ENCODE measurements around the gene ZBED5. TPM values are rescaled to one million over a fixed set of nuclear protein-coding genes. Genes with fewer than 3 reads are reported as not detected.

Gene ZBED5
- polyA plus RNA-seq, 1 donor from 2014 or later: 178 TPM

GRCh38 chr11:10865837-10866270 is 8.0 kb upstream of the ZBED5 start:
- H2AFZ ChIP-seq (ENCODE audit: low read depth, low read length): no peak overlapping the region
- TF ChIP-seq POLR2AphosphoS5 (IDR thresholded peaks at IDR 0.05): no peak
- no peak for TF ChIP-seq TAF1 (IDR thresholded peaks at IDR 0.05; ENCODE audit: low read depth)
- no peak for TF ChIP-seq REST (IDR thresholded peaks at IDR 0.05; ENCODE audit: borderline replicate concordance)
- no peak for TF ChIP-seq CTCF (IDR thresholded peaks at IDR 0.05; ENCODE audit: poor library complexity, severe bottlenecking)
- no peak for TF ChIP-seq EP300 (conservative IDR thresholded peaks at IDR 0.05; ENCODE audit: poor library complexity, severe bottlenecking)
- H3K4me2 ChIP-seq (ENCODE audit: low read length): no peak overlapping the region
- H3K4me3 ChIP-seq (ENCODE audit: low read length): no peak overlapping the region
- no peaks in the 10 kb centered on the region for H3K36me3 ChIP-seq (ENCODE audit: insufficient read depth, low read length)
- H3K9ac ChIP-seq (ENCODE audit: low read length): no peak overlapping the region
- H3K27ac ChIP-seq (ENCODE audit: low read length): no peak overlapping the region
- H3F3A ChIP-seq (ENCODE audit: insufficient read depth, low read length, poor library complexity, severe bottlenecking): no peaks in the 10 kb centered on the region
- no peaks in the 10 kb centered on the region for H3K9me3 ChIP-seq (ENCODE audit: low read length)
- no peaks in the 10 kb centered on the region for H4K20me1 ChIP-seq (ENCODE audit: insufficient read depth)
- H3K27me3 ChIP-seq (ENCODE audit: insufficient read depth, low read depth, low read length): no peaks in the 10 kb centered on the region
- H3K79me2 ChIP-seq (replicated peaks; ENCODE audit: insufficient read depth, low read length): peaks cover 2% of the 10 kb centered on the region
- no peaks in the 10 kb centered on the region for H3K9me2 ChIP-seq (ENCODE audit: insufficient read depth, low read length)

- Histone ChIP-seq H3K27me3 (ENCODE audit: insufficient read depth, low read depth, low read length) (no peaks in the 10 kb centered on the region), H3K9ac (ENCODE audit: low read length) (no peak overlapping the region), H3K4me3 (ENCODE audit: low read length) (no peak overlapping the region), H2AFZ (ENCODE audit: low read depth, low read length) (no peak overlapping the region), H3K4me2 (ENCODE audit: low read length) (no peak overlapping the region), H3F3A (ENCODE audit: insufficient read depth, low read length, poor library complexity, severe bottlenecking) (no peaks in the 10 kb centered on the region), H3K27ac (ENCODE audit: low read length) (no peak overlapping the region), H3K9me3 (ENCODE audit: low read length) (no peaks in the 10 kb centered on the region), H3K79me2 (replicated peaks; ENCODE audit: insufficient read depth, low read length) (peaks cover 13% of the 10 kb centered on the region), H4K20me1 (ENCODE audit: insufficient read depth) (no peaks in the 10 kb centered on the region), H3K36me3 (ENCODE audit: insufficient read depth, low read length) (no peaks in the 10 kb centered on the region), H3K9me2 (ENCODE audit: insufficient read depth, low read length) (no peaks in the 10 kb centered on the region)
- TF ChIP-seq MXI1 (conservative IDR thresholded peaks at IDR 0.05; ENCODE audit: poor library complexity, severe bottlenecking): no peak
Measured at GRCh38 chr11:10864688-10865087, 6.8 kb upstream of the ZBED5 start.

GRCh38 chr11:10862446-10862845 is 4.6 kb upstream of the ZBED5 start:
- H3K36me3 ChIP-seq (ENCODE audit: insufficient read depth, low read length): no peaks in the 10 kb centered on the region
- no peak overlapping the region for H2AFZ ChIP-seq (ENCODE audit: low read depth, low read length)
- no peak overlapping the region for H3K9ac ChIP-seq (ENCODE audit: low read length)
- H3K4me2 ChIP-seq (ENCODE audit: low read length): no peak overlapping the region
- H3K27ac ChIP-seq (ENCODE audit: low read length): no peak overlapping the region
- no peaks in the 10 kb centered on the region for H3K9me2 ChIP-seq (ENCODE audit: insufficient read depth, low read length)
- peaks cover 13% of the 10 kb centered on the region for H3K79me2 ChIP-seq (replicated peaks; ENCODE audit: insufficient read depth, low read length)
- H4K20me1 ChIP-seq (ENCODE audit: insufficient read depth): no peaks in the 10 kb centered on the region
- H3F3A ChIP-seq (ENCODE audit: insufficient read depth, low read length, poor library complexity, severe bottlenecking): peaks cover 6% of the 10 kb centered on the region
- H3K27me3 ChIP-seq (ENCODE audit: insufficient read depth, low read depth, low read length): no peaks in the 10 kb centered on the region
- TF ChIP-seq POLR2AphosphoS5 (IDR thresholded peaks at IDR 0.05) (no peak), EZH2 (IDR thresholded peaks at IDR 0.05; ENCODE audit: borderline replicate concordance, insufficient read depth, low read length, poor library complexity, severe bottlenecking) (no peak), RAD21 (conservative IDR thresholded peaks at IDR 0.05) (no peak), EP300 (conservative IDR thresholded peaks at IDR 0.05; ENCODE audit: poor library complexity, severe bottlenecking) (no peak), REST (IDR thresholded peaks at IDR 0.05; ENCODE audit: borderline replicate concordance) (no peak), TAF1 (IDR thresholded peaks at IDR 0.05; ENCODE audit: low read depth) (no peak)
- H3K4me3 ChIP-seq (ENCODE audit: low read length): no peak overlapping the region
- H3K9me3 ChIP-seq (ENCODE audit: low read length): no peaks in the 10 kb centered on the region

All from neural cell (in vitro differentiated cells).